DMS53 (cell line): ENCODE measurements around the gene TICAM1.
"Not testable (repeated sequence)": the region's sequence is repeated elsewhere in the genome, so short reads cannot be mapped to it uniquely, and the experiment has no call there.

ENCODE experiments used
- DNase-seq: peaks from one replicate; lab custom pipeline; 2025; lab: John Stamatoyannopoulos, UW

TICAM1 gene

DNA sequence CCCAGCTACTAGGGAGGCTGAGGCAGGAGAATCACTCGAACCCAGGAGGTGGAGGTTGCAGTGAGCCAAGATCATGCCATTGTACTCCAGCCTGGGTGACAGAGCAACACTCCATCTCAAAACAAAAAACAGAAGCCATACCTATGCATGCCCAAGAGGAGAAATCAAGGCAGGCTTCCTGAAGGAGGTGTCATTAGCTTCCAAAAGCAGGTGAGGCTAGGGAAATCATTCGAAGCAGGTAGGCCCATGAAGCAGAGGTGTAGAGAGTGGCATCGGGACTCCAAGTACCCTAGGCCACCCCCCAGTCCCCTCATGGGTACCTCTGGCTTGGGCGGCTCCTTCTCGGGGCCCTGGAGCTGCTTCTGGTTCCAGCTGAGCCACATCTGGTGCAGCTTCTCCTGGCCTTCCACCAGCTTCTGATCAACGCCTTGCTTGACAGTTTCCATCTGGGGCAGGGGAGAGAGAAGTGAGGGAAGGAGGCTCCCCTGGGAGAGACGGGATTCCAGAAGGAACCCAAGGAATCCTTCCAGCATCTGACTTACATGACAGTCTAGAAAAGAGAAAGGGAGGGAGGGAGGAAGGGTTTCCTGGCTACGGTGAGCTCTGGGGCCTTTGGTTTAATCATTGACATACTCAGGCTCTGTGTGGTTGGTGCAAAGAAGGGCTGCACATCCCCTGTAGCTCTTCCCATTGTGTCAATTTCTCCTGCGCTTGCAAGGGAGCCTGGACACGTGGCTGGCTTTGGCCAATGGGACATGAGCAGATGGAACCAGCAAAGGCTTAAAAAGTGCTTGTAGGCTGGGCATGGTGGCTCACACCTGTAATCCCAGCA lies 13.1 kb upstream of the TICAM1 start:
- peak; percentile 81 for DNase-seq

DNA sequence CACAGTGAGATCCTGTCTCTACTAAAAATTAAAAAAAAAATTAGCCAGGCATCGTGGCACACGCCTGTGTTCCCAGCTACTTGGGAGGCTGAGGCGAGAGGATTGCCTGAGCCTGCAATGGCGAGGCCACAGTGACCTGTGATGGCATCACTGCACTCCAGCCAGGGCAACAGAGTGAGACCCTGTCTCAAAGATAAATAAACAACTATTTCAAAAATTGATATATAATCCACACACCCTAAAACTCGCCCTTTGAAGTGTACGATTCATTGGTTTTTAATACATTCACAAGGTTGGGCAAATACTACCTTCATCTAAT lies 12.1 kb upstream of the TICAM1 start:
- no peak for DNase-seq

DNA sequence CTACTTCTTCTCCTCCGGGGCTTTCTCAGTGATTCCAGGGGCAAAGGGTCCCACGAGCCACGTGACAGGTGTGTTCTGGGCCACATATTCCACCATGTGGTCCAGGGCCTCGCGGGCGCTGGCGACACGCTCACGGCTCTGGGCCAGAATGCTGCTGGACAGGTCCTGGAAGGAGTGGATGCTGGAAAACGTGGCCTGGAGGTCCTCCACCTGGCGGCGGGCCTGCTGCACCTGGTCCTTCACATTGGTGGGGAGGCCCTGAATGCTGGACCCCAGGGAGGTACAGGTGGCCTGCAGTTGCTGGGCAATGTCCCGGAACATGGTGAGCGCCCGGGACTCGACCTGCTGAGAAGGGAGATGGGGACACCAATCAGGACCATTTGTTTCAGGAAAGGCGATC lies 7.7 kb upstream of the TICAM1 start:
- DNase-seq = no peak

DNA sequence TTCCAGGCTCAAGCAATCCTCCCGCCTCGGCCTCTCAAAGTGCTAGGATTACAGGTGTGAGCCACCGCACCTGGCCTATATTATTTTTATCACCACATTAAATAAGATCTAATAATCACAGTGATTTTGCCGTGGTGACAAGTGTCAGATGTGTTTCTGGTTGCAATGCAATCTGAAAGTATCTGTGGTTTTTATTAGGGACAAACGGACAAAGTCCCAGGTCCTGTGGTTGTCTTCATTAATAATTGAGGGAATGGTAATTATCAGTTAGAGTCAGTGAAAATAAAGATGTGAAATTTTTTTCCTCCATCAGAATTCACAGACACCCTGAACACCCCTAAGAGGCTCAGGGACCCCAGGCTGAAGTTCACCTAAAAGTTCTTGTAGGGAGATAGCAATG lies 1.3 kb upstream of the TICAM1 start:
- DNase-seq = no peak

DNA sequence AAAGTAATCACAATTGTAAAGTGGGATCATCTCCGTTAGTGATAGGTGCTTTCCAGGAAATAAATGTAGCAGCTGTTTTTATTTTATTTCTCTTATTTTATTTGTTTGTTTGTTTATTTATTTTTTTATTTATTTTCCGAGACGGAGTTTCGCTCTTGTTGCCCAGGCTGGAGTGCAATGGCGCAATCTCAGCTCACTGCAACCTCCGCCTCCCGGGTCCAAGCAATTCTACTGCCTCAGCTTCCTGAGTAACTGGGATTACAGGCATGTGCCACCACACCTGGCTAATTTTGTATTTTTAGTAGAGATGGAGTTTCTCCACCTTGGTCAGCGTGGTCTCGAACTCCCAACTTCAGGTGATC lies 448 bp upstream of the TICAM1 start:
- not testable (repeated sequence) for DNase-seq

DNA sequence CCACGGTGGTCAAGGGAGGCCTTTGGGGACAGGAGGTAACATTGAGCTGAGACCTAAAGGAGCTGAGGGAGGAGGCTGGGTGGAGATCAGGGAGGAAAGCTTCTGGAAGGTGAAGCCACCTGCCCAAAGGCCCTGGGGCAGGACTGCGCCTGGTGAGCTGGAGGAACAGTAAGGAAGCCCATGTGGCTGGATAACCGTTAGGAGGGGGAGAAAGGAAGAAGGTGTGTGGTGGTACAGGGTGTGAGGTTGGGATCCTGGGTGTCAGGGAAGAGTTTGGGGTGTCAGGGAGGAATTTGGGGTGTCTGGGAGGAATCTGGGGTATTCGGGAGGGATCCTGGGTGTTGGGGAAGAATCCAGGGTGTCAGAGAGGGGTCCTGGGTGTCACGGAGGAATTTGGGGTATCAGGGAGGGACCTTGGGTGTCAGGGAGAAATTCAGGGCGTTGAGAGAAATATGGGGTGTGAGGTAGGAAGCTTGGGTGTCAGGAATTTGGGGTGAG lies 695 bp downstream of the TICAM1 start:
- DNase-seq = no peak

DNA sequence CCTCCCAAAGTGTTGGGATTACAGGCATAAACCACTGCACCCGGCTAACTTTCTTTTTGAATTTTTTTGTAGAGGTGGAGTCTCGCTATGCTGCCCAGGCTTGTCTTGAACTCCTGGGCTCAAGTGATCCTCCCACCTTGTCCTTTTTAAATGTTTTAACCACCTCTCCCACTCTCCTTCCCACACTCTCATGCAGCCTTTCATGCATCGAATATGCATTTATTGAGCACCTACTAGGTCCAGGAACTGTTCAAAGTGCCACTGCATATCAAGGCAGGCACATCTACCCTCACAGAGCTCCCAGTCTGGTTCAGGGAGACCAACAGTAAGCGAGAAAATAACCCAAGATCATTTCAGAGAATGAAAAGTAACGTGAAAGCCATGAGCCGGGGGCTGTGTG lies 1.2 kb downstream of the TICAM1 start:
- DNase-seq = no peak

DNA sequence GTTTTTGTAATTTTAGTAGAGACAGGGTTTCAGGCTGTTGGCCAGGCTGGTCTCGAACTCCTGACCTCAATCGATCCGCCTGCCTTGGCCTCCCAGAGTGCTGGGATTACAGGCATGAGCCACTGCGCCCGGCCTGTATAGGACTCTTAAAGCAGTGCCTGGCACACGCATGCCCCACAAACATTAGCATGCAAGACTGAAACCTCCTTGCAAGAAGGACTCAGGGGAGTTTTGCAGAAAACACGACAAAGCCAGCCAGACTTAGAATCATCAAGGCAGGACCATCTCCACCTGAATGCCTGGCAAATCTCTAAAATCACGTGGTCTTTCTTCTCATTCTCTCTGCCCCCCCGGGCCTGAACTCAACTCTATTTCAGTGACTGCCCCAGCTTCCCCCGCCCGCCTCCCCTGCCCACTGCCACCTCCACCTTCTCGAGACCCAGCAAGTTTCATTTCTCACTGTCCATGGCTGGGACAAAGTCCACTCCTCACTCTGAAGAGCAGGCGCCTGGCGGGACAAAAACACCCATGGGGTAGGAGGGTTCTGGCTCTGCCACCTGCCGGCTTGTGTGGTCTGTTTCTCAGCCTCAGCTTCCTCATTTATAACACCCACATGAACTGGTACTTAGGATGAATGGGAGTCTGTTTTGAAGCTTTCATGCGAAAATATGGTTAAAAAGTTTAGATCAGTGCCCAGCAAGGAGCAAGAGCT lies 2.4 kb downstream of the TICAM1 start:
- DNase-seq = peak; percentile 57

DNA sequence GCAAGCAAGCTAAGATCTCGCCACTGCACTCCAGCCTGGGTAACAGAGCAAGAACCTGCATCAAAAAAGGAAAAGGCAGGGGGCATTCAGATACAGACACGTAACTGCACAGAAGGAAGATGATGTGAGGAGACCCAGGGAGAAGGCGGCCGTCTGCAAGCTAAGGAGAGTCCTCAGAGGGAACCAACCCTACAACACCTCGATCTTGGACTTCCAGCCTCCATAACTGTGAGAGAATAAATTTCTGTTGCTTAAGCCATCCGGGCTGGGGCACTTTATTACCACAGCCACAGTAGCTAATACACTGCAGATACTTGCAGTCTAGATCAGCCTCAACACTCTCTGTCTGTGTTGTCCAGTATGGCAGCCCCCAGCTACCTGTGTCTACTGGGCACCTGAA lies 7.9 kb downstream of the TICAM1 start:
- DNase-seq = no peak

DNA sequence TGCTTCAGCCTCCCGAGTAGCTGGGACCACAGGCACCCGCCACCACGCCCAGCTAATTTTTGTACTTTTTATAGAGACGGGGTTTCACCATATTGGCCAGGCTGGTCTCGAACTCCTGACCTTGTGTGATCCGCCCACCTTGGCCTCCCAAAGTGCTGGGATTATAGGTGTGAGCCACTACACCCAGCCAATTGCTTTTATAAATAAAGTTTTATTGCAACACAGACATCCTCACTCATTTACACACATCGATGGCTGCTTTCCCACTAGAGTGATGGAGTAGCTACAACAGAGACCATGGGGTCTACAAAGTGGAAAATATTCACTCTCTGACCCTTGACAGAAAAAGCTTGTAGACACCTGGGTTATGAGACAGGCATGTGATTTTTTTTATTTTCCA lies 9.2 kb downstream of the TICAM1 start:
- DNase-seq = not testable (repeated sequence)

DNA sequence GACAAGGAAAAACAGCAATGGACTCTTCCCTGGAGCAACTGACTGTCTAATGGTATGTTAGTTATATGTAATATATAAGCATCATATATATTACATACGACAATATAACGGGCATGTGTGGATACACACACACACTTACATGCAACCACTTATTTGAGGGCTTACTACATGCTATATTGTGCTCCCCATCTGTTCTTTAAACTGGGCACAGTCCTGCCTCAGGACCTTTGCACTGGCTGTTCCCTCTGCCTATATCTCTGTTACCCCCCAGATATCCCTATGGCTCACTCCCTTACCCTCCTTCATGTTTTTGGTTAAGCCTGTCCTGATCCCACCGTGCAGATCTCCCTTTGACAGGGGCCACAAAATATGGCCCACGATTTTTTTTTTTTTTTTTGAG lies 10.2 kb downstream of the TICAM1 start:
- DNase-seq = no peak

DNA sequence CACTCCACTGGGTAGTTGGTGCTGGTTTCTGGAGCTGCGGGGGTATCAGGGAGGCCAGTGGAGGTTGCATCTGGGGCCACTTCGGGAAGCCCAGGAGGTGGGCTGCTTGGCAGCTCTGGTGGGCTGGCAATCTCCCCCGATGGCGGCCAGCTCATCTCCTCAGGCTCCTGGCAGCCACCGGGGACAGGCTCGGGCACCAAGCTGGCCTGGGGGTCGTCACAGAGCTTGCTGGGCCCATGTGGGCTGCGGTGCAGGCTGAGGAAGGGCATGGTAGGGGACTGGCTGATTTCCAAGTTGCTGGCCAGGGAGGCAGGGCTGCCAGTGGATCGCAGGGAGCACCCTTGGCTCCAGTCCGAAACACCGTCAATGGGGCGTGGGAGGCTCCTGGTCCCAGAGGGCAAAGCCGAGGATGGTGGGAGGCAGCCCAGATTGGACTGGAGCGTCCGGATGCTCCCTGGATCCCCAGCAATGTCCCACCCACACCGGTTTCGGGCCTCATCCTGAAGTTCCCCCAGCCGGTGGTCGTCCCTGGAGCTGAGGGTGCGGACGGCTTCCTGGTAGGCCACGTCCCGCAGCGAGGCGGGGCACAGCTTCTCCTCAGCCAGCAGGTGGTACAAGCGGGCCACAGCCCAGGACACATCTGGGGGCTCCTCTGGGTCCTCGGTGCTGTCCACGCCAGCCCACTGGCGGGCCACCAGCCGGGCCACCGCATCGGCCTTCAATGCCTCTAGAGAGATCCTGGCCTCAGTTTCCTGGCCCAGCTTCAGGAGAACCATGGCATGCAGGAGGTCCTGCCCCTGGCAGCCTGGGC lies 13.8 kb downstream of the TICAM1 start:
- no peak for DNase-seq

DNA sequence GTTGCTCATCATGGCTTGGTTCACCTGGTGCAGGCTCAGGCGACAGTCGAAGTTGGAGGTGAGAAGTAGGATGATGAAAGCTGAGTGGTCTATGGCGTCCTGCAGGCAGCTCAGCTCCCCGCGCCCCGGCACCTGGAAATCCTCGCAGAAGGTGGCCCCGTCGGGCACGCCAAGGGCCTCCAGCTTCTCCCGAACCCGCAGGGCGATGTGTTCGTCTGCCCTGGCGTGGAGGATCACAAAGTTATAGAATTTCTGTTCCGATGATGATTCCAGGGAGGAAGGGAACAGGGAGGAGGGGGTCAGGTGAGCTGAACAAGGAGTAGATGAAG lies 14.6 kb downstream of the TICAM1 start:
- DNase-seq = no peak

DNA sequence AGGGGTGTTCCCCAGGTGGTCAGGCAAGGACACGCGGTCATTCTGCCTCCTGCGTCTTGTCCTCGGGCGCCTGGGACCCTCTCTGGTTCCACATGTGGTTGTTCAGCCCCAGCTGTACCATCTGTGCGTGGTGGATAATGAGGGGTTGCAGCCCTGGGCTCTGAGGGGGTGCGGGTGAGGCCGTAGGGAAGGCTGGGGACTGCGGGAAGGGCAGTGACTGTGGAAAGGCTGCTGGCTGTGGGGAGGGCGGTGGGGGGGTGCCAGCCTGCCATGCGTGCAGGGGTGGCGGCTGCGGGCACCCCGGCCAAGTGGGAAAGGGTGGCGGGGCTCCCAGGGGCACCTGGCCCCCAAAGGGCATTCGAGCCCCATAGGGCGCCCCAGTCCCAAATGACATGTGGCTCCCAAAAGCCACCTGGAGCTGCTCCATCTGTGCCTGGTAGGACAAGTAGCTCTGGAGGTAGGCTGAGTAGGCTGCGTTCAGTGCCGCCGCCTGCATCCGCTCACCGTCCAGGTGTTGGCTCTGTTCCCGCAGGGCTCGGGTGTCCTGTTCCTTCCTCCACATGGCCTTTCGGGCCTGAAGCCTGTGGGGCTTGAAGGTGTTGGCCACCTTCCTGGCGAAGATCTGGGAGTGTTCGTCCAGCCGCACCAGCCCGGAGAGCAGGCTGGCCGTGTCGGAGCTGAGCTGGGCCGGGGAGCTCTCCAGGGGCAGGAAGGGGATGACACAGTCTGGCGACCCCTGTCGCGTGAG lies 15.1 kb downstream of the TICAM1 start:
- DNase-seq = peak; percentile 32

DNA sequence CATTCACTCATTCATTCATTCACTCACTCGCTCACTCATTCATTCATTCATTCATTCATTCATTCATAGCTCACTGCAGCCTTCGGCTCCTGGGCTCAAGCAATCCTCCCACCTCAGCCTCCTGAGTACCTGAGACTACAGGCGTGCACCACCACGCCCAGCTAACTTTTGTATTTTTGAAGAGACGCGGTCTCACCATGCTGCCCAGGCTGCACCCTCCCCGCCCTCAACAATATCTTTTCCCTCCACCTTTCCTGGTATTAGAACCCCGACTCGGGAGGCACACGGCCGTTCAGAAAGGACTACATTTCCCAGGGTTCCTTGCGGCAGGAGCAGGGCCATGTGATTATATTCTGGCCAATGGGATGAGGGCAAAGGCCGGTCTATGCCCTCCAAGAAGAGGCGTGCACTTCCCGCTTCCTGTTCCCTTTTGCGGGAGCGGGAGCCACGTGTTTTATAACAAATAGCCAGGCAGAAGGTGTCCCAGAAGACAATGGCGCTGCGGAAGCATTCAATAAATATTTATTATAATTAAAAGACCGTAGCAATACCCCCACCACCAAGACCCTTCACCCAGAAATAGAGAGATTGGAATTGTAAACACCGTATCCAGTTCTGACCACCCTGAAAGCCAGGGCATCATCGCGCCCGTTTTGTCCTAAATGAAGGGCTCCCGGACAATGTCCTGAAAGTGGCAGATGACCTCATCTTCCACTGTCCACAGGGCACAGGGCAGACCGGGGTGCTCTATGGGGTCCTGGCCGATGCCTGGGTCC lies 15.9 kb downstream of the TICAM1 start:
- DNase-seq = peak; percentile 97

DNA sequence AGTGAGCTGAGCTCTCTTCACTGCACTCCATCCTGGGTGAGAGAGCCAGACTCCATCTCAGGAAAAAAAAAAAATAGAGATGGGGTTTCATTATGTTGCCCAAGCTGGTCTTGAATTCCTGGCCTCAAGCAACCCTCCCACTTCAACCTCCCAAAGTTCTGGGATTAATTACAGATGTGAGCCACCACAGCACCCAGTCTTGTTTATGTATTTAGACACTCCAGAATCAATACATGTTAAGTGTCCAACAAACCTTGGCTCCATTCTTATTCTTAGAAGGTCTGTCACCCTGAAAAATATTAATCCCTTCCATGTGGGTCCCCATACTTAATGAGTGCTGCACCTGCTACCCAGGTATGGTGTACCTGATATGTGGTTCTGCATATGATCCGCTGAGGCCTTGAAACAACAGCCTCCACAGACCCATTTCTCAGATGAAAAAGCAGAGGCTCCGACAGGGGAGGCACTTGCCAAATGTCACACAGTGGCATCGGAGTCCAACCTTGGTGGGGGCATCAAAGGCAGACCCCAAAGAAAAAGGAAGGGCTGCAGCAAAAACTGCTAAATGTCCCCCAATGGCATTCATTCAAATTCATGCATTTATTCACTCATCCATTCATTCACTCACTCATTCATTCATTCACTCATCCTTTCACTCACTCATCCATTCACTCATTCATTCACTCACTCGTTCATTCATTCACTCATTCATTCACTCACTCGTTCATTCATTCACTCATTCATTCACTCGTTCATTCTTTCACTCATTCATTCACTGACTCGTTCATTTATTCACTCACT lies 16.7 kb downstream of the TICAM1 start:
- peak; percentile 33 for DNase-seq

DNA sequence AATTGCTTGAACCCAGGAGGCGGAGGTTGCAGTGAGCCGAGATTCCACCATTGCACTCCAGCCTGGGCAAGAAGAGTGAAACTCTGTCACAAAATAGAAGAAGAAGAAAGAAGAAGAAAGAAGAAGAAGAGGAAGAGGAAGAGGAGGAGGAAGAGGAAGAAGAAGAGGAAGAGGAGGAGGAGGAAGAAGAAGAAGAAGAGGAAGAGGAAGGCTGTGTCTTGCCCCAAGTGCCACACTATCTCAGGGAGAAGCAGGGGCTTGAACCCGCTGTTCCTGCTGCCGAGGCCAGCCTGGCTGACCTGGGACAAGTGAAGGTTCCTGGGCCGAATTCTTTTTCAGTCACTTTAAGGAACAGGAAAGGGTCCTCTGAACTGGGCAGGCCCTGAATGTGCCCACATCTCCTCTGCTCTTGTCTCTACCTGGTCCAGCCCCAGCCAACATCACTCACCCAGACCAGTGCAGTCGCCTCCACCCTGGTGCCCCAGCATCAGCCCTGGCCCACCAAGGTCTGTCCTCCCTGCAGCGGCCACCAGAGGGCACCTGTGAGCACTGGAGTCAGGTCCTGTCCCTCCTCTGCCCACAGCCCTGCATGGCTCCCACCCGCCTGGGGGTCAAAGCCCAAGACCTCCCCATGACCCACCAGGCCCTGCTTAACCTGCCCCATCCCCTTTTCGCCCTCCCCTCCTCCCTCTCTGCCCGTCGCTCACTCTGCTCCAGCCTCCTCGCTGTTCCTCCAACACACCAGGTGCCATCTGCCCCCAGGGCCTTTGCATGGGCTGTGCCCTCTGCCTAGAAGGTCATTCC lies 20.0 kb downstream of the TICAM1 start:
- peak; percentile 77 for DNase-seq

DNA sequence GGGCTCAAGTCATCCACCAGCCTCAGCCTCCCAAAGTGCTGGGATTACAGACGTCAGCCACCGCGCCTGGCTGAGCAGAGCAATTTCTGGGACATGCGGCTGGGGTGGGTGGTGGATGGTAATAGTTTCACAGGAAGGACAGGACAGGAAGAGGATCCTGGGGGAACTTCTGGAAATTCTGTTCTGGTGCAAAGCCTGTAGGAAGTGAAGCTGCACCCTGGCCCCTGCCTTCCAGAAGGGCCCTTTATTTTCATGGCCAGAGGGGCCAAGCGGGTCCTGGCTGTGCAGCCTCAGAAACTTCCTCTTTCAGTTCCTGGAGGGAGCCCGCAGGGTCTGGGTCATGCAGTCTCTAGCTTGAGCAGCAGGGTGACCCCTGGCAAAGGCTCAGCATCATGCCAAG lies 24.3 kb downstream of the TICAM1 start:
- no peak for DNase-seq

DNA sequence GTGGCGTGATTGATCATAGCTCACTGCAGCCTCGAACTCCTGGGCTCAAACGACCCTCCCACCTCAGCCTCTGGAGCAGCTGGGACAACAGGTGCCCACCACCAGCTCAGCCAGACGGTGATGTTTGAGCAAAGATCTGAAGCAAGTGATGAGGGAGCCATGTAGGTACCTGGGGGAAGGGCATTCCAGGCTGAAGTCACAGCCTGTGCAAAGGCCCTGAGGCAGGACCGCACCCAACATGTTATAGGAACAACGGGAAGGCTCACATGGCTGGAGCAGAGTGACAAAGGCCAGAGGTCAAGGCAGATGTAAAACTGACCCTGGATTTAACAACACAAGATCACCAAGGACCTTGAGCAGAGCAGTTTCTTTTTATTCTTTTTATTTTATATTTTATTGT lies 25.1 kb downstream of the TICAM1 start:
- no peak for DNase-seq

DNA sequence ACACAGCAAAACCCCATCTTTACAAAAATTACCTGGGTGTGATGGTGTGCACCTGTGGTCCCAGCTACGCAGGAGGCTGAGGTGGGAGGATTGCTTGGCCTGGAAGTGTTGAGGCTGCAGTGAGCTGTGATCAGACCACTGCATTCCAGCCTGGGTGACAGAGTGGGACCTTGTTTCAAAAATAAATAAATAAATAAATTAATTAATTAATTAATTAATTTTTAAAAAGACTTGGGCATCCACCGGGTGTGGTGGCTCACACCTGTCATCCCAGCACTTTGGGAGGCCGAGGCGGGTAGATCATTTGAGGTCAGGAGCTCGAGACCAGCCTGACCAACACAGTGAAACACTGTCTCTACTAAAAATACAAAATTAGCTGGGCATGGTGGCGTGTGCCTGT lies 26.4 kb downstream of the TICAM1 start:
- not testable (repeated sequence) for DNase-seq
